Measurements from ENCODE around the gene NLRC3.

DNA sequence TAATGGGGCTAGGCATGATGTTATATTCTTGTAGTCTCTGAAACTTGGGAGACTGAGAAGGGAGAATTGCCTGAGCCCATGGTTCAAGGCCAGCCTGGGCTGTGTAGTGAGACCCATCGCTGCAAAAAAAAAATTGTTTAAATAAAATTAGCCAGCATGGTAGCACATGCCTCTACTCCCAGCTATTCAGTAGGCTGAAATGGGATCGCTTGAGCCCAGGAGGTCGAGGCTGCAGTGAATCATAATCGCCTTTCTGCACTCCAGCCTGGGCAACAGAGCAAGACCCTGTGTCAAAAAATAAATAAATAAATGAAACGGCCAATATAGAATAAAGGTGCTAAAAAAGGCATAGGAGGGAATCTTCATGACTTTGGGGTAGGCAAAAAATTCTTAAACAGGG lies 48.1 kb upstream of the NLRC3 start:
- TF ChIP-seq CTCF (IDR thresholded peaks at IDR 0.05) (no peak), POLR2A (IDR thresholded peaks at IDR 0.05) (no peak)

All from esophagus squamous epithelium (tissue), 4 donors.